22Rv1 (cell line): ENCODE data around the gene HID1.

Experiments
- ZFX ChIP-seq: fragments of 450-650 bp; IDR thresholded peaks from 2 replicates; pipeline ENCODE4 v1.6.1; 2017; ENCODE audit warnings: antibody characterized with exemption, borderline replicate concordance
- TF ChIP-seq, protein P1 (sequence below): fragments of 450-650 bp; IDR thresholded peaks from 2 replicates; pipeline ENCODE4 v1.5.1; 2017; ENCODE audit warnings: mild to moderate bottlenecking

DNA sequence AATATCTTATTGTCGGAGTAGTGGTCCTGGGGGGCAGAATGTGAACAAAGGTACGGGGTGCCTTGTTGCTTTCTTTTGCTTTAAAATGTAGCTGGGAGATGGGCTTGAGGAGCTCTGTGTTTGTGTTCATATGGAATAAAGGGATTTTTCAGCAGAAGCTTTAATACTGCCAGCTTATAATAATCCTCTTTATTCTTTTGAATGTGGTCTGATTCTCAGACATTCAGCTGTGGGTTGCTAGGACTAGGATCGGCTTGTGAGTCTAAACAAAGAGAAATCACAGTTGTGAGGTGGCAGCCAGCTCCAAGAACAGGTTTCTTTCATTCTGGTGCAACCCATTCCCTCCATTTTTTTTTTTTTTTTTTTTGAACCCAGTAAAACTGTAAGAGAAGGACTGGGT, 47.2 kb upstream of the HID1 start:
- TF ChIP-seq, protein P1, sequence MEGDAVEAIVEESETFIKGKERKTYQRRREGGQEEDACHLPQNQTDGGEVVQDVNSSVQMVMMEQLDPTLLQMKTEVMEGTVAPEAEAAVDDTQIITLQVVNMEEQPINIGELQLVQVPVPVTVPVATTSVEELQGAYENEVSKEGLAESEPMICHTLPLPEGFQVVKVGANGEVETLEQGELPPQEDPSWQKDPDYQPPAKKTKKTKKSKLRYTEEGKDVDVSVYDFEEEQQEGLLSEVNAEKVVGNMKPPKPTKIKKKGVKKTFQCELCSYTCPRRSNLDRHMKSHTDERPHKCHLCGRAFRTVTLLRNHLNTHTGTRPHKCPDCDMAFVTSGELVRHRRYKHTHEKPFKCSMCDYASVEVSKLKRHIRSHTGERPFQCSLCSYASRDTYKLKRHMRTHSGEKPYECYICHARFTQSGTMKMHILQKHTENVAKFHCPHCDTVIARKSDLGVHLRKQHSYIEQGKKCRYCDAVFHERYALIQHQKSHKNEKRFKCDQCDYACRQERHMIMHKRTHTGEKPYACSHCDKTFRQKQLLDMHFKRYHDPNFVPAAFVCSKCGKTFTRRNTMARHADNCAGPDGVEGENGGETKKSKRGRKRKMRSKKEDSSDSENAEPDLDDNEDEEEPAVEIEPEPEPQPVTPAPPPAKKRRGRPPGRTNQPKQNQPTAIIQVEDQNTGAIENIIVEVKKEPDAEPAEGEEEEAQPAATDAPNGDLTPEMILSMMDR = no peak
- TF ChIP-seq ZFX = no peak
